ENCODE measurements around the gene CACNA2D2. TPM values are rescaled to one million over a fixed set of nuclear protein-coding genes. Genes with fewer than 3 reads are reported as not detected.

Gene CACNA2D2
- total RNA-seq, 2 donors from 2014 or later: 5.6 to 9.1 TPM

GRCh38 chr3:50493086-50493485 is 10.3 kb downstream of the CACNA2D2 start:
- 94% methylated on average over 4 of the region's 4 CpGs for WGBS
- intact Hi-C loops (cut with DNase I): no loop called here
- TF ChIP-seq POLR2A (IDR thresholded peaks at IDR 0.05): no peak
- no peak for TF ChIP-seq CTCF (IDR thresholded peaks at IDR 0.05)
- no peak for TF ChIP-seq POLR2AphosphoS5 (IDR thresholded peaks at IDR 0.05)
- Histone ChIP-seq H3K4me1 (replicated peaks) (no peaks in the 10 kb centered on the region), H3K4me3 (no peak overlapping the region), H3K36me3 (no peaks in the 10 kb centered on the region), H3K27ac (no peak overlapping the region), H3K27me3 (replicated peaks; ENCODE audit: insufficient read depth) (no peaks in the 10 kb centered on the region), H3K9me3 (no peaks in the 10 kb centered on the region)
- no peak for DNase-seq (ENCODE audit: low spot score)

- Histone ChIP-seq H3K9me3 (no peaks in the 10 kb centered on the region), H3K27me3 (replicated peaks; ENCODE audit: insufficient read depth) (no peaks in the 10 kb centered on the region), H3K4me1 (replicated peaks) (no peaks in the 10 kb centered on the region), H3K36me3 (no peaks in the 10 kb centered on the region), H3K27ac (no peak overlapping the region), H3K4me3 (no peak overlapping the region)
- 70% methylated on average over 5 of the region's 5 CpGs for WGBS
- TF ChIP-seq POLR2A (IDR thresholded peaks at IDR 0.05) (no peak), POLR2AphosphoS5 (IDR thresholded peaks at IDR 0.05) (no peak), CTCF (IDR thresholded peaks at IDR 0.05) (no peak)
- DNase-seq (ENCODE audit: low spot score): no peak
- intact Hi-C loops (cut with DNase I): no loop called here
These were observed 12.4 kb downstream of the CACNA2D2 start for GRCh38 chr3:50491023-50491422.

- no peak for TF ChIP-seq CTCF (IDR thresholded peaks at IDR 0.05)
- TF ChIP-seq POLR2A (IDR thresholded peaks at IDR 0.05): no peak
- TF ChIP-seq POLR2AphosphoS5 (IDR thresholded peaks at IDR 0.05): no peak
- Histone ChIP-seq H3K4me1 (replicated peaks) (no peaks in the 10 kb centered on the region), H3K9me3 (no peaks in the 10 kb centered on the region), H3K36me3 (no peaks in the 10 kb centered on the region), H3K4me3 (no peak overlapping the region), H3K27ac (no peak overlapping the region), H3K27me3 (replicated peaks; ENCODE audit: insufficient read depth) (no peaks in the 10 kb centered on the region)
- intact Hi-C loops (cut with DNase I): no loop called here
- no peak for DNase-seq (ENCODE audit: low spot score)
- 77% methylated on average over 1 of the region's 1 CpG for WGBS
These were observed 13.0 kb downstream of the CACNA2D2 start for GRCh38 chr3:50490424-50490823.

DNA sequence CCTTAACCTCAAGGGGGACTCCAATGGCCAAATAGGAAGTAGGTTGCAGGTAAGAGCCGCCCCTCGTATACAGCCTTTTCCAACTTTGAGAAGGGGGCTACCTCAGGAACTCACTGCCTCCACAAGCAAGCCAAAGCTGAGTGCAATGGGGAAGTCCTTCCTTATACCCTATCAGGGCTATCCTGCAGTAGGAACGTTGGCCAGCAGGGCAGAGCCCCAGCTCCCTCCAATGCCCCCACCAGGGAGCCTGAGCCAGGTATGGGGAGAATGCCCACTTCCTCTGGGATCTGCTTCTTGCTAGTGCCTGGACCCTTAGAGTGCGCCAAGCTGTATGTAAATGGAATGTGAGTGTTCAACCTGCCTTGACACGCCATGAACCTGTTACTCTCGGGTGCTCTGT is 16.3 kb downstream of the CACNA2D2 start:
- no peaks in the 10 kb centered on the region for H3K4me1 ChIP-seq (replicated peaks)
- WGBS: 63% methylated on average over 6 of the region's 6 CpGs
- no peak overlapping the region for H3K4me3 ChIP-seq
- no peak overlapping the region for H3K27ac ChIP-seq
- TF ChIP-seq POLR2A (IDR thresholded peaks at IDR 0.05) (no peak), CTCF (IDR thresholded peaks at IDR 0.05) (no peak), POLR2AphosphoS5 (IDR thresholded peaks at IDR 0.05) (no peak)
- intact Hi-C loops (cut with DNase I): no loop called here
- H3K9me3 ChIP-seq: no peaks in the 10 kb centered on the region
- no peaks in the 10 kb centered on the region for H3K36me3 ChIP-seq
- no peak for DNase-seq (ENCODE audit: low spot score)
- no peaks in the 10 kb centered on the region for H3K27me3 ChIP-seq (replicated peaks; ENCODE audit: insufficient read depth)

DNA sequence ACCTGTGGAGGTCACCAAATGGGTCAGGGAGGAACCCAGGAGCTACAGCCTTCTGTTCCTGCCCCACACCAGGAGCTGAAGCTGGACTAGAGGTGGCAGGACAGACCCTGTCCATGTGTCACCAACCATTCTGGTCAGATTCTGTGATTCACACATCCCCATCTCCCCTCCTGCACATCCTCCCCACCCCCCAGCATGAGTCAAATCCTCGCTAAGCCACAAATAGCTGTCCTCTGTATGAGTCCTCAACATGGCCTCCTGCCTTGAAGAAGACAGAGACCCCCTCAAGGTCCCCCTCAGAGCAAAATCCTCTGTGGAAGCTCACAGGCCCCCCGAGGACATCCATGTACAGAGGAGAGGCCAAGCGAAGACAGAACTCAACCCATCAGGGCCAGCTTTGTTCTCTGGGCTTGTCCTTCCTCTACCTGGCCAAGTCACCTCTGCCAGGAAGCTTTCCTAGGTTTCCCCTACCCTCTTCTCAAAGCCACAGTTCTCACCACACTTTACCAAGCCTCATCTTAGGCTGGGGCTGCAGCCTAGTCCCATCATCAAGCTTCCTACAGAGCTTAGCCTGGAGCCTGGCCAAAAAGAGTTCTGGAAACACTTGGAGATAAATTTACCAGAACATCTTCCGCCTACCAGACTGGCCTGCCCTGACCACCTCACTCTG is 17.1 kb downstream of the CACNA2D2 start:
- intact Hi-C loops (cut with DNase I): no loop called here
- TF ChIP-seq CTCF (IDR thresholded peaks at IDR 0.05) (no peak), POLR2AphosphoS5 (IDR thresholded peaks at IDR 0.05) (no peak), POLR2A (IDR thresholded peaks at IDR 0.05) (no peak)
- DNase-seq (ENCODE audit: low spot score): no peak
- WGBS: 92% methylated on average over 4 of the region's 4 CpGs
- Histone ChIP-seq H3K9me3 (no peaks in the 10 kb centered on the region), H3K27me3 (replicated peaks; ENCODE audit: insufficient read depth) (no peaks in the 10 kb centered on the region), H3K4me3 (no peak overlapping the region), H3K36me3 (no peaks in the 10 kb centered on the region), H3K4me1 (replicated peaks) (no peaks in the 10 kb centered on the region), H3K27ac (no peak overlapping the region)

All from prostate gland (tissue), 2 donors.